ENCODE results near the gene MAP7D1. TPM values are rescaled to one million over a fixed set of nuclear protein-coding genes. Genes with fewer than 3 reads are reported as not detected.

Gene MAP7D1
- total and polyA plus RNA-seq, 10 of the 15 experiments (the other 5 are each of a cell fraction or from before 2014, with no cell fraction given): 4.4 to 97.6 (median 24.2) TPM

DNA sequence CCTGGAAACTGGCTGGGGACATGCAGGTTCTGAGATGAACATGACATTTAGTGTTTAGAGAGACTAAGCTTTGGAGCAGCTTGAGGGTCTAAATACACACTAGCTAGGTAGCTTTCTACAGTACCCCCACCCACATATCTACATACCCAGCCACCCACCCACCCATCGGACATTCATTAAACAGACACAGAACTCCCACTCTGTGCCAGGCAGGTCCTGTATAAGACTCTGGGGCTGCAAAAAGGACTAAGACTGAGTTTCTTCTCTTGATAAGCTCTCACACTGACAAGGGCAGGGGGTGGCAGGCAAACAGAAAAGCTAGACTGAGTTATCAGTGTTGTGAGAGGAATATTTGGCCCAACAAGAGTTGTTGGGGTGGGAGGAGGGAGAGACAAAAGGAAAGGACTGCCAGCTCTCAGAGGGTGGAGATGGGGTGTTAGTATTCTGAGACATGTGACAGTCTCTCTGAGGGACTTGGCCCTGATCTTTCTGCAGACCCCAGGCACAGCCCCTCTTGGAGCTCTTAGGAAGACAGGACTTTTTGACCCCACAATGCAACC, 6.8 kb downstream of the MAP7D1 start (continued):
- TF ChIP-seq, protein P1, sequence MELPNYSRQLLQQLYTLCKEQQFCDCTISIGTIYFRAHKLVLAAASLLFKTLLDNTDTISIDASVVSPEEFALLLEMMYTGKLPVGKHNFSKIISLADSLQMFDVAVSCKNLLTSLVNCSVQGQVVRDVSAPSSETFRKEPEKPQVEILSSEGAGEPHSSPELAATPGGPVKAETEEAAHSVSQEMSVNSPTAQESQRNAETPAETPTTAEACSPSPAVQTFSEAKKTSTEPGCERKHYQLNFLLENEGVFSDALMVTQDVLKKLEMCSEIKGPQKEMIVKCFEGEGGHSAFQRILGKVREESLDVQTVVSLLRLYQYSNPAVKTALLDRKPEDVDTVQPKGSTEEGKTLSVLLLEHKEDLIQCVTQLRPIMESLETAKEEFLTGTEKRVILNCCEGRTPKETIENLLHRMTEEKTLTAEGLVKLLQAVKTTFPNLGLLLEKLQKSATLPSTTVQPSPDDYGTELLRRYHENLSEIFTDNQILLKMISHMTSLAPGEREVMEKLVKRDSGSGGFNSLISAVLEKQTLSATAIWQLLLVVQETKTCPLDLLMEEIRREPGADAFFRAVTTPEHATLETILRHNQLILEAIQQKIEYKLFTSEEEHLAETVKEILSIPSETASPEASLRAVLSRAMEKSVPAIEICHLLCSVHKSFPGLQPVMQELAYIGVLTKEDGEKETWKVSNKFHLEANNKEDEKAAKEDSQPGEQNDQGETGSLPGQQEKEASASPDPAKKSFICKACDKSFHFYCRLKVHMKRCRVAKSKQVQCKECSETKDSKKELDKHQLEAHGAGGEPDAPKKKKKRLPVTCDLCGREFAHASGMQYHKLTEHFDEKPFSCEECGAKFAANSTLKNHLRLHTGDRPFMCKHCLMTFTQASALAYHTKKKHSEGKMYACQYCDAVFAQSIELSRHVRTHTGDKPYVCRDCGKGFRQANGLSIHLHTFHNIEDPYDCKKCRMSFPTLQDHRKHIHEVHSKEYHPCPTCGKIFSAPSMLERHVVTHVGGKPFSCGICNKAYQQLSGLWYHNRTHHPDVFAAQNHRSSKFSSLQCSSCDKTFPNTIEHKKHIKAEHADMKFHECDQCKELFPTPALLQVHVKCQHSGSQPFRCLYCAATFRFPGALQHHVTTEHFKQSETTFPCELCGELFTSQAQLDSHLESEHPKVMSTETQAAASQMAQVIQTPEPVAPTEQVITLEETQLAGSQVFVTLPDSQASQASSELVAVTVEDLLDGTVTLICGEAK (IDR thresholded peaks at IDR 0.05; ENCODE audit: borderline replicate concordance): no peak
- TF ChIP-seq, protein P2, sequence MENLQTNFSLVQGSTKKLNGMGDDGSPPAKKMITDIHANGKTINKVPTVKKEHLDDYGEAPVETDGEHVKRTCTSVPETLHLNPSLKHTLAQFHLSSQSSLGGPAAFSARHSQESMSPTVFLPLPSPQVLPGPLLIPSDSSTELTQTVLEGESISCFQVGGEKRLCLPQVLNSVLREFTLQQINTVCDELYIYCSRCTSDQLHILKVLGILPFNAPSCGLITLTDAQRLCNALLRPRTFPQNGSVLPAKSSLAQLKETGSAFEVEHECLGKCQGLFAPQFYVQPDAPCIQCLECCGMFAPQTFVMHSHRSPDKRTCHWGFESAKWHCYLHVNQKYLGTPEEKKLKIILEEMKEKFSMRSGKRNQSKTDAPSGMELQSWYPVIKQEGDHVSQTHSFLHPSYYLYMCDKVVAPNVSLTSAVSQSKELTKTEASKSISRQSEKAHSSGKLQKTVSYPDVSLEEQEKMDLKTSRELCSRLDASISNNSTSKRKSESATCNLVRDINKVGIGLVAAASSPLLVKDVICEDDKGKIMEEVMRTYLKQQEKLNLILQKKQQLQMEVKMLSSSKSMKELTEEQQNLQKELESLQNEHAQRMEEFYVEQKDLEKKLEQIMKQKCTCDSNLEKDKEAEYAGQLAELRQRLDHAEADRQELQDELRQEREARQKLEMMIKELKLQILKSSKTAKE (IDR thresholded peaks at IDR 0.05; ENCODE audit: low read depth, poor library complexity, severe bottlenecking): no peak
- TF ChIP-seq, protein P3, sequence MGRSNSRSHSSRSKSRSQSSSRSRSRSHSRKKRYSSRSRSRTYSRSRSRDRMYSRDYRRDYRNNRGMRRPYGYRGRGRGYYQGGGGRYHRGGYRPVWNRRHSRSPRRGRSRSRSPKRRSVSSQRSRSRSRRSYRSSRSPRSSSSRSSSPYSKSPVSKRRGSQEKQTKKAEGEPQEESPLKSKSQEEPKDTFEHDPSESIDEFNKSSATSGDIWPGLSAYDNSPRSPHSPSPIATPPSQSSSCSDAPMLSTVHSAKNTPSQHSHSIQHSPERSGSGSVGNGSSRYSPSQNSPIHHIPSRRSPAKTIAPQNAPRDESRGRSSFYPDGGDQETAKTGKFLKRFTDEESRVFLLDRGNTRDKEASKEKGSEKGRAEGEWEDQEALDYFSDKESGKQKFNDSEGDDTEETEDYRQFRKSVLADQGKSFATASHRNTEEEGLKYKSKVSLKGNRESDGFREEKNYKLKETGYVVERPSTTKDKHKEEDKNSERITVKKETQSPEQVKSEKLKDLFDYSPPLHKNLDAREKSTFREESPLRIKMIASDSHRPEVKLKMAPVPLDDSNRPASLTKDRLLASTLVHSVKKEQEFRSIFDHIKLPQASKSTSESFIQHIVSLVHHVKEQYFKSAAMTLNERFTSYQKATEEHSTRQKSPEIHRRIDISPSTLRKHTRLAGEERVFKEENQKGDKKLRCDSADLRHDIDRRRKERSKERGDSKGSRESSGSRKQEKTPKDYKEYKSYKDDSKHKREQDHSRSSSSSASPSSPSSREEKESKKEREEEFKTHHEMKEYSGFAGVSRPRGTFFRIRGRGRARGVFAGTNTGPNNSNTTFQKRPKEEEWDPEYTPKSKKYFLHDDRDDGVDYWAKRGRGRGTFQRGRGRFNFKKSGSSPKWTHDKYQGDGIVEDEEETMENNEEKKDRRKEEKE (IDR thresholded peaks at IDR 0.05): no peak
- TF ChIP-seq RUNX3 (IDR thresholded peaks at IDR 0.05; ENCODE audit: low read length): no peak
- TF ChIP-seq EP300 (IDR thresholded peaks at IDR 0.05; ENCODE audit: borderline replicate concordance in 1 of 2, control insufficient read depth in 1 of 2, low read depth in 2 of 2, low read length in 2 of 2): no peak
- TF ChIP-seq, protein P4, sequence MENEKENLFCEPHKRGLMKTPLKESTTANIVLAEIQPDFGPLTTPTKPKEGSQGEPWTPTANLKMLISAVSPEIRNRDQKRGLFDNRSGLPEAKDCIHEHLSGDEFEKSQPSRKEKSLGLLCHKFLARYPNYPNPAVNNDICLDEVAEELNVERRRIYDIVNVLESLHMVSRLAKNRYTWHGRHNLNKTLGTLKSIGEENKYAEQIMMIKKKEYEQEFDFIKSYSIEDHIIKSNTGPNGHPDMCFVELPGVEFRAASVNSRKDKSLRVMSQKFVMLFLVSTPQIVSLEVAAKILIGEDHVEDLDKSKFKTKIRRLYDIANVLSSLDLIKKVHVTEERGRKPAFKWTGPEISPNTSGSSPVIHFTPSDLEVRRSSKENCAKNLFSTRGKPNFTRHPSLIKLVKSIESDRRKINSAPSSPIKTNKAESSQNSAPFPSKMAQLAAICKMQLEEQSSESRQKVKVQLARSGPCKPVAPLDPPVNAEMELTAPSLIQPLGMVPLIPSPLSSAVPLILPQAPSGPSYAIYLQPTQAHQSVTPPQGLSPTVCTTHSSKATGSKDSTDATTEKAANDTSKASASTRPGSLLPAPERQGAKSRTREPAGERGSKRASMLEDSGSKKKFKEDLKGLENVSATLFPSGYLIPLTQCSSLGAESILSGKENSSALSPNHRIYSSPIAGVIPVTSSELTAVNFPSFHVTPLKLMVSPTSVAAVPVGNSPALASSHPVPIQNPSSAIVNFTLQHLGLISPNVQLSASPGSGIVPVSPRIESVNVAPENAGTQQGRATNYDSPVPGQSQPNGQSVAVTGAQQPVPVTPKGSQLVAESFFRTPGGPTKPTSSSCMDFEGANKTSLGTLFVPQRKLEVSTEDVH (IDR thresholded peaks at IDR 0.05; ENCODE audit: low read depth, partially characterized antibody): no peak
- no peak for TF ChIP-seq NFXL1 (IDR thresholded peaks at IDR 0.05; ENCODE audit: borderline replicate concordance)
- no peak for TF ChIP-seq SIN3A (IDR thresholded peaks at IDR 0.05; ENCODE audit: low read depth, low read length)
- no peak for TF ChIP-seq IRF5 (IDR thresholded peaks at IDR 0.05; ENCODE audit: borderline replicate concordance)
- TF ChIP-seq SP1 (IDR thresholded peaks at IDR 0.05; ENCODE audit: low read depth, low read length): no peak
- no peak for TF ChIP-seq MXI1 (IDR thresholded peaks at IDR 0.05; ENCODE audit: low read depth, low read length)
